G401.6 (cell line): ENCODE data around the gene MLANA.
"Not testable (repeated sequence)": the region's sequence is repeated elsewhere in the genome, so short reads cannot be mapped to it uniquely, and the experiment has no call there.

Experiments
- FAIRE-seq: peaks from 2 replicates; lab custom pipeline; 2012; peaks lifted over from hg19 to GRCh38; lab: Jason Lieb, UNC

Gene MLANA

DNA sequence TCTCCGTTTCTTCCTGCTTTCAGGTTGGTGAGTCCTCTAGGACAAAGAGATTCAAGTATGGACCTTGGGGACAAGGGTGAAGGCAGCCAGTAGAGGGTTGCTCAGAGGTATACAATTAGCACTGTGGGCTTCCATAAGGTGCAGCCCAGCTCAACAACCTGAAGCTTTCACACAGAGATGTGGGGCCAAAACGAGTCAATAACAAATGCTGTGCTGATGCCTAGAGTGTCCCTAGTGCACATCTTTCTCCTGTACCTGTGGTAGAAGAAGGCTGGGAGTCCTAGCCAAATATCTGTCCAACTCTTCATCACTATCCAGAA is 20.7 kb upstream of the MLANA start:
- no peak for FAIRE-seq

DNA sequence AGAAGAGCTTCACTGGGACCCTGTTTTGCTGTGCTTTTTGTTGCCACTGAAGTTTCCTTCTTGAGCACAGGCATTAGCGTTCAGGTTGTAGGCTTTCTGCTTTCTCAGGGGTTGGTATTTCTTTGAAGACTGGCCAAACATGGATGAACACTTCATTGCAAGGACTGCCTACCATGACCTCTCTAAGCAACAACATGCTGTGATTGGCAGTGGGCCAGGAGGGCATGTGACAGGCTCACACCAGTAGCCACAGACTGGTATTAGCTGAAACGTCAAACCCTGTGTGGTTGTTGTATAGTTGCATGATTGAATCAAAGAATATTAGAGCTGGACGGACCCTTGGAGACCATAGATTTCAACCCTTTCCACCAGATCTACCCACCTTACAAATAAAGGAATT is 20.0 kb upstream of the MLANA start:
- FAIRE-seq: no peak

DNA sequence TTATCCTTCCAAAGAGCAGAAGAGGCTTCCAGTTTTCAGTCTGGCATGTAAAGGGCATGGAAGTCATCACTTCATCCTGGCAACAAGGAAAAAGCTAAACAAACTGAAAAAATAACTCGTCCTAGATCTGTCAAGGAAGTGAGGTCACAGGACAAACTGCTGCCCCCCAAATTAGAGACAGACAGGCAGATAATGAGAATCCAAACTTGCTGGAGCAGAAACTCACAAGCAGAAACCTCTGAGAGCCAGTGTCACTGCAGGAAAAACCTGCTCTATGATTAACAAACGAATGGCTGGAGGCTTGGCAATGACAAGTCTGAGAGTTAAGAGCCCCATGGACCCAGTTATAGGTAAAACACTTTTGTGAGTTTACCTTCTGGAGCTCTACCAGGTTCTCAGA is 18.9 kb upstream of the MLANA start:
- no peak for FAIRE-seq

DNA sequence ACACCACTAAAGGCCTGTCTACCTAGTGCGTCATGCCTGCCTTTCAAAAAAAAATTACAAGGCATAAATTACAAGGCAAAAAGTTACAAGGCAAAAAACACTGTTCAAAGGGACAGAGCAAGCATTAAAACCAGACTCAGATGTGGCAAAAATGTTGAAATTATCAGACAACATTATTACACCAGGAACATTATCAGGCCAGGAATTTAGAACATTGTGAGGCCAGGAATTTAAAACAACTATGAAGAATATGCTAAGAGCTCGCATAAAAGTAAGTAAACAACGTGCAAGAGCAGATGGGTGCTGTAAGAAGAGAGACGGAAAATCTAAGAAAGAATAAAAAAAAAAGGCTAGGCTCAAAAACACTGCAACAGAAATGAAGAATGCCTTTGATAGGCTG is 18.2 kb upstream of the MLANA start:
- no peak for FAIRE-seq

DNA sequence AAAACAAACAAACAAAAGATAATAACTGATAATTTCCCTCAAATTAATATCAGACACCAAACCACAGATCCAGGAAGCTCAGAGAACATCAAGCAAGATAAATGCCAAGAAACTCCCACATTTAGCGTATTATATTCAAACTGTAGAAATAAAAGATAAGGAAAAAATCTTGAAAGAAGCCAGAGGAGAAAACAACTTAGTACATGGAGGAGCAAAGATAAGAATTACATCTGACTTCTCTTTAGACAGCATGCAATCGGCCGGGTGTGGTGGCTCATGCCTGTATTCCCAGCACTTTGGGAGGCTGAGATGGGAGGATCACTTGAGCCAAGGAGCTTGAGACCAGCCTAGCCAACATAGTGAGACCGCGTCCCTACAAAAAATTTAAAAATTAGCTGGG is 17.2 kb upstream of the MLANA start:
- no peak for FAIRE-seq

DNA sequence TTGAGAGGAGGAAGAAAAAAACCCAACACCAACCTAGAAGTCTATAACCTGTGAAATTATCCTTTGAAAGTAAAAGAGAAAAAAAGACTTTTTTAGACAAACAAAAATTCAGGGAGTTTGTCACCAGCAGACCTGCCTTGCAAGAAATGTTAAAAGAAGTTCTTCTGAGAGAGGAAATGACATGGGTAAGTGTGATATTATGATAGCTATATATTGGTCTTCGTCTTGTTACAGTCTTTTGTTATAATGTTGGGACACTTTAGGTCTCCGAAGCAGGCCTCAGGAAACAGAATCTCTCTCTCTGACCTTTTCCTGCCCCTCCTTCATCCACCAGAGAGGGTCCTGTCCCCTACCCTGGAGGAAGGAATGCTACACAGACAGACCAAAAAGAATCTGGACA is 16.6 kb upstream of the MLANA start:
- FAIRE-seq: no peak

DNA sequence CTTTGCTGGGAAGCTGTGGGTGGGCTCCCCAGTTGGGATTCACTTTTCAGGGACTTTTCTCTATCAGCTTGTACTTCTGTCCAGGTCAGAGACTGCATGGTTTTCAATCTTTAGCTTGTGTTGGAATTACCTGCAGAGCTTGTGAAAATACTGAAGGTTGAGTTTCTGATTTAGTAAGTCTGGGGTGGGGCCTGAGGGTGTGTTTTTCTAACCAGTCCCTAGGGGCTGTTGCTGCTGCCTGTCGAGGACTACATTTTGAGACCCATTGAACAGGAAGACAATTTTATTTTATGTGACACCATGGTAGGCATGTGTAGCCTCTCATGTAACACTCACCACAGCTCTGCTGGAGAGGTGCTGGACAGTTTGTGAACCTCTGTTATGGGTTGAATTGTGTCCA is 14.7 kb upstream of the MLANA start:
- no peak for FAIRE-seq

DNA sequence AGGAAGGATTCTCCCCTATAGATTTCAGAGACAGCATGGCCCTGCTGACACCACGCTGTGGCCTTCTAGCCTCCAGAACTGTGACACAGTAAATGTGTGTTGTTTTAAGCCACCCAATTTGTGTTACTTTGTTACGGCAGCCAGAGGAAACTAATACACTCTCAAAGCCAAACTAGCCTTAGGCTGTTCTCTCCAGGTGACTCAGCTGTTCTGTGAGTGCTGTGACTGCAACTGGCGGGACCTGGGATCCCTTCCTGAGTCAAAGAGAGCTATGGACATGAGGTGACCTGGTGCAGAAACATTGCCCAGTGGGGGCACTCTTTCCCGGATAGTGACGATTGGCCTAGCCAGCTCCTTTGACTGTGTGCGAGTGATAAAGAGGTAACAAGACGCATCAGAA is 14.0 kb upstream of the MLANA start:
- FAIRE-seq: no peak

DNA sequence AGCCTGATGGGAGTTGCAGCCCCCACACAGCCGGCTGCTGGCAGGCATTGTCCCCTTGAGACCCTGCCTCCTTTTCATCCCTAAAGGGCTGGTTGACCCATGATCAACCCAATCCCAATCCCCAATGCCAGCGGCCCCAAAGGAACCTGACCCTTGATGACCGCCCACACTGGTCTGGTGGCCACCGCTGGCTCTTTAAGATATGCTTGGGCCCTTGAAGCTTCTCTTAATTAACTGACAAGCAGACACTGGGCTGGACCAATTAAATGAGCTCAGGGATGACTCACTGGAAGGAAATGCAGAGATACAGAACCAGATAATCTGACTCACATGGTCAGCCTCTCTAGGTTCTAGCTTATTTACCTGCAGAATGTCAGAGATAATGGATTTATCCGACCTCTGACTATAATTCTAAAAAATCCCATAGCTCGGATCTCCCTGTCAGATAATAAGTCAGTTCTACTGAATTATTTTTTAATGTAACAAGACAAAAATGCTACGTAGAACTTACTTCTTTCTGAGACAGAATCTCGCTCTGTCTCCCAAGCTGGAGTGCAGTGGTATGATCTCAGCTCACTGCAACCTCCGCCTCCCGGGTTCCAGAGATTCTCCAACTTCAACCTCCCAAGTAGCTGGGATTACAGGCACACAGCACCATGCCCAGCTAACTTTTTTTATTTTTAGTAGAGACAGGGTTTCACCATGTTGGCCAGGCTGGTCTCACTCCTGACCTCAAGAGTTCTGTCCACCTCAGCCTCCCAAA is 11.1 kb upstream of the MLANA start:
- FAIRE-seq: no peak

DNA sequence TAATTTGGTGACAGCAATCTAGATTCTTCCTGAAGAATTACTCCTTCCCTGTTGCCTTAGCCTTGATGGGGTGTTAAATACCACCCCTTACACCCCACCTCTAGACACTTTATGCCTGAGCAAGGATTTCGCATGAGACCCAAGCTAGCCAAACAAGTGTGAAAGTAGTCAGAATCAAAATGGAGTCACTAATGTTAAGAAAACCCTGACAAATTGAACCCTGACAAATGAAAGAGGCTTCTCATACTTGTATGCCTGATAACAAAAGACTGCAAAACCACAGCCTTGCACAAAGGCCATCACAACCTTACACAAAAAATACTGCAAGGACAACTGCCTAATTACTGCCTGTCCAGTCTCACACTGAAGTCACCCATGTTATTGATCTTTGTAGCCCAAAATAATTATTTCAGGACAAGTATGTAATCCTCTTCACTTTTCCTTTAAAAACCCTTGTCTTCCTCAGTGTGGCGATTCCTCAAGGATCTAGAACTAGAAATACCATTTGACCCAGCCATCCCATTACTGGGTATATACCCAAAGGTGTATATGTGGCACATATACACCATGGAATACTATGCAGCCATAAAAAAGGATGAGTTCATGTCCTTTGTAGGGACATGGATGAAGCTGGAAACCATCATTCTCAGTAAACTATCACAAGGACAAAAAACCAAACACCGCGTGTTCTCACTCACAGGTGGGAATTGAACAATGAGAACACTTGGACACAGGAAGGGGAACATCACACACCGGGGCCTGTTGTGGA is 8.3 kb upstream of the MLANA start:
- FAIRE-seq: not testable (repeated sequence)

DNA sequence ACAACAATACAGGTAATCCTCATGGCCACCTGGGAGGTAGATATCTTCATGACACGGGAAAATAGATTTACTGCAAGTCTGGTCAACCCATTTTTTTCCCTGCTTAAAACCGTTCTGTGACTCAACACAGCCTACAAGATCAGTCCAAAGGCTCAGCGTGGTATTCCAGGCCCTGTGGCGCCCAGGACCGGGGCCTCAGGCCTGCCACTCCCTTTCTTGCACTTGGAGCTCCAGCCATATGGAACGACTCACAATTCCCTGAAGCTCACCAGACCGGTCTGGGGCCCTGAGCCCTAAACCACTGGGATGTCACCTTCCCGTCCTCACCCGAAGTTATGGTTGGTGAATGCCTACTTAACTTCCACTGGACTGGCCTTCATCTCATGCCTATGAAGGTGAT is 6.5 kb upstream of the MLANA start:
- no peak for FAIRE-seq

DNA sequence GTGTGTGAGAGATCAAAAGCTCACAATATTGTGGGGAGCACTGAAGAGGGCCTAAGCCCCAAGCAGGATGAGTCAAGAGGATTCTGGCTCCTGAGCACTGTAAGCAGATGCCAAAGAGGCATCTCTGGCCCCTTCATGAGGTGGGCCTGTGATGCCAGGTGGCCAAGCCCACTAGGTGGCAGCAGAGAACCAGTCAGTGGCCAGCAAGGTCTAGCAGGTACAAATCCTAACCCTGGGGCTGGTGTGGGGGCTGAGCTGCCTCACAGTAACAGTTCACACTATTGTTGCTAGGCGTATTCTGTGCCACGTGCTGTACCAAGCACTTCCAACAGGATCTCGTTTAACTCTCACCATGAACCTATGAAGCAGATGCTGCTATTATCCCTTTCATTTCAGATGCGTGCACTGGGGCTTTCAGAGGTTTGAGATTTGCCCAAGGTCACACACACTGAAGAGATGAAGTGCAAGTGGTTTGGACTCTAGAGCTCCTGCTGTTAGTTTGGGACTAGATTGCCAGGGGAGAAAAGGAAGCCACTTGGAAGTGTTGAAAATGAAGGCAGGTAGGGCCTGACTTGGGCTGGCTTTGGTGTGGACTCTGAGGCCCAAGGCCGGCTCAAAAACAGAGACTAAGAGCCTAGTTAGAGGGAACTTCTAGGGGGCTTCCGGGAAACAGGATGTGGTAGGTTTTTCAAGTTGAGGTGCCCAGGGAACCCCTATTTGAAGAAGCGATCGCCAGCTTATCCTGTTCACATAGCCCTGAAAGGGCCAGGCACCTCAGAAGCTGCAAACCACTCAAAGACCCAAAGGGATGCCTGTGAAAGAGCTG is 4.4 kb upstream of the MLANA start:
- FAIRE-seq: no peak

DNA sequence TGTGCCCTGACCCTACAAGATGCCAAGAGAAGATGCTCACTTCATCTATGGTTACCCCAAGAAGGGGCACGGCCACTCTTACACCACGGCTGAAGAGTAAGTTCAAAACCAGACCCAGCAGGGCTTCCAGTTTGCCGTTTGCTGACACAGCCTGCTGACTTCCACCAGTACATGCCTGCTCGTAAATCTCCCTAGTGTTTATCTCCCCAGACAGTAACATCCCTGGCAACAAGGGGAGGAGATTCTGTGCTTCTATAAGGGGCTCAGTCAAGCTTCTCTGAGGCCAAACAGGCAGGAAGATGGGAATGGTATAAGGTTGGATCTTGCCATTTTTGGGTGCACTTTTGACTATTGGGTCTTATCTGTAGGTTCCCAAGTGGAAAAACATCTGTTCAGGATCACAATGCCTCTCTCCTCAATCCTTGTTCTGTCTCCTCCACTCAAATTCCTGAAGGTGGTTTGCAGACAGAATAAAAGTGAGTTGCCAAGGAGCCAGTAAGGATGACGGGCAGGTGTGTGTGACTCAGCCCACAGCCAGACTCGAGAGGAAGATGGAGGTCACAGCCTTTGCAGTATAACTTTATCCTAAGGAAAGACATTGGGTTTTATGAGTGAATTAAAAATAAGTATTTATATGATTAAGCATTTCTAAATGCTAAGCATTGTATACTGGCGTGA is 1.9 kb downstream of the MLANA start:
- no peak for FAIRE-seq

DNA sequence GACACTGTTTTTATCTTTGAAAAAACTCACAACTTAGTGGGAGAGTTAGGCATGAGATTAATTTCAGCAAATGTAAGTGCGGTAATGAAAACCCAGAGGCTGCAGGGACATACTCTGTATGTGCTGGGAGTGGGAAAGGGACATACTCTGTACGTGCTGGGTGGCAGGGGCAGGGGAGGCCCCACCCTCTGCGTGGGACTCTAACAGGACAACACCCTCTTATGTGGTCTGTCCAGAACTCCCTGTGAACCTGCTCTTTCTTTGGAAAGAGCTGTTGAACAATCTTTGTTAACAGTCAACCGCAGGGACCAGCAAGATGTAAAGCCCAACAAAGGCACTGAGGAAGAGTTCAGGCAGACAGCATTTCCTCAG is 2.4 kb downstream of the MLANA start:
- FAIRE-seq: no peak

DNA sequence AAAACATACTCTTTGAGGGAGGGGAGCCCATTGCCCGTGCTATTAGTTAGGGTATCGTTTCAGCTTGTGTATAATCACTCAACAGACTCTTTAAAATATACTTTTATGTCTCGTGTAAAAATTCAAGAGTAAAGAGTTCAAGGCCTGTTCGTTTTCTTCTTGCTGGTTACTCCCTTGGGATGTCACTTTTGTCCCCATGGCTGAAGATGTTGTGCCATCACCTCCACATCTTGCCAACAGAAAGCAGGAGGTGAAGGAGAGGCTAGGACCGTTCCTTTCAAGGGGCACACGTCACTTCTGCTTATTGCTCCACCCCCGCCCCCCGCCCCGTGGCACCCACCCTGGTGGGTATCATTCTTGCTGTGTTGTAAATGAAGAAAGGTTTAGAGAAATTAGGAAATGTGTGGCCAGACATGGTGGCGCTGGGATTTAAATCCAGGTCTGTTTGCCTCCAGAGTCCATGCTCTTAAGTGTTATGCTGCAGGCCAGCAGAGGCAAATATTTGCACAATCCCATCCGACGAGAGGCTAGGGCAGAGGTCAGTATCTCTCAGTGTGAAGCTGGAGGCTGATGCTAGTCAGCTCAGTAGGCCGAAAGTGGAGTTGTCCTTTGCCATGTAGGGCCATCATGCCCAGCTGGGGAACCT is 3.0 kb downstream of the MLANA start:
- FAIRE-seq: no peak

DNA sequence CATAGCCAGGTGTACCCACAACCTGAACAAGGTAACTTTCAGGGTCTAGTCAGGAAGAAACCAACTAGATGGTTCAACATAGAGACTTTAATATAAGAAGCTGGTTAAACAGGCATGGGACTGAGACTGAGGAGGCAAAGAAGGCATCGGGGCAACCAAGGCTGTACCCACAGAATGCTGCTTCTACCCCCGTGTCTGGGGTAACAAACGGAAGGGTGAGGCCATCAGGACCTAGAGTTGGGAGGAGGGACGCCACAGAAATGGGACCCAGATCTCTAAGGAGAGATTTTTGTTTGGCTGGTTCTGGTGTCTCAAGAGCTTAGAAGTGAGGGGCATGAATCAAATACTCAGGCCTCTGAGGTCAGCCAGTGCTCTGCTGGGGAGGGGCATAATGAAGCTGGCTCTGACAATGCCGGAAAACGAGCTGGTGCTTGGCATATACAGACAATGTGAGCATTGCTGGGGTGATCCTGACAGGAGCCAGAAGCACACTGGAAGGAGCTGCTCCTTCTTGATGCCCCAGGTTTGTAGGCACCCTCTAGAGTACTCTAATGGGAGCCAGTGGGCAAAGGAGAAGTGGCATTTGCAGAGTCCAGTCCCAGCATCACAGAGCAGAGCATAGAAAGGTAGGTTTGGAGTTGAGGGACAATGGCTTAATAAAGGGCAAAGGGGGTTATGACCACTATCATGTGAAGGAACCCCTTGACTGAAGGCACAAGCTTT is 3.7 kb downstream of the MLANA start:
- FAIRE-seq: no peak

DNA sequence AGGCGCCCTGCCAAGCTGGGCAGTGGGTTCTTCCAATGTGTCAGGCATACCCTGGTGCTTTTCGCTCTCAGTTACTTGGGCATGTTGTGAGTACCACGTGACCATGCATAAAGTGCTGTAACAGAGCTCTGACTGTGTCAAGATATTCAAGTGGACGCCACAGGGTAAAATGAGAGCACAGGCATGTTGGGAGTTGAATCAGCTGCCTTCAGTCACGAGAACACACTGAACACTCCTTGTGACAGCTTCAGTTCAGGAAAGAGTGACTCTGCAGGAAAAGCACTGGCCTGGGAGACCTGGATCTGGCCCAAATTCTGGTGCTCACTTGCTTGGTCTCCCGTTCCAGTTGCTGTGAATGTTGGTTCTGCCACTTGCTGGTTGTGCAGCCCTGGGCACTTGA is 5.1 kb downstream of the MLANA start:
- no peak for FAIRE-seq

DNA sequence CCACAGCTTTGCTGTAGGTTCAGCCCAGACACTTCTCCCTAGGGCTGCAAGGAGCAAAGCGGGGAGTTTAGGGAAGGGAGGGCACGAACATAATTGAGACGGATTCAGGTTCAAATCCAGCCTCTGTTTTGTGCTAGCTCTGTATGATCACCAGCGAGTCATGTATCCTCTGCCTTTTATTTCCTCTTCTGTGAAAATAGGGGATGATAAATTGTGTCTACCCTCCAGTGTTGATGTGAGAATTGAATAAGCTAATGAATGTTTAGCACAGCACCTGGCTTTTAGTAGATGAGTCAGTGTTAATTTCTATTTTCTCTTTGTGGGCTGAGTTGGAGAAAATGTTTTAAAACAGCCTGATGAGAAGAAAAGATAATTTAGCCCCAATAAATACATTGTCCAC is 6.2 kb downstream of the MLANA start:
- no peak for FAIRE-seq

DNA sequence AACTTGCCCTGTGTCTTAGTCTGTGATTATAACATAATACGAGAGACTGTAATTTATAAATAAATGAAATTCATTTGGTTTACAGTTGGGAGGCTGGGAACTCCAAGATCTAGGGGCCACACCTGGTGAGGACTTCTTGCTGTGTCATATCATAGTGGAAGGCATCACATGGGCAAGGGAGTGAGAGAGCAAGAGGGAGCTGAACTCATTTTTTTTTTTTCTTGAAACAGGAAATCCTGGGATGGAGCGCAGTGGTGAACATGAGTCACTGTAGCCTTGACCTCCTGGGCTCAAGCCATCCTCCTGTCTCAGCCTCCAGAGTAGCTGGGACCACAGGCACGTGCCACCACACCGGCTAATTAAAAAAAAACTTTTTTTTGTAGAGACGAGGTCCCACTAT is 7.2 kb downstream of the MLANA start:
- no peak for FAIRE-seq

DNA sequence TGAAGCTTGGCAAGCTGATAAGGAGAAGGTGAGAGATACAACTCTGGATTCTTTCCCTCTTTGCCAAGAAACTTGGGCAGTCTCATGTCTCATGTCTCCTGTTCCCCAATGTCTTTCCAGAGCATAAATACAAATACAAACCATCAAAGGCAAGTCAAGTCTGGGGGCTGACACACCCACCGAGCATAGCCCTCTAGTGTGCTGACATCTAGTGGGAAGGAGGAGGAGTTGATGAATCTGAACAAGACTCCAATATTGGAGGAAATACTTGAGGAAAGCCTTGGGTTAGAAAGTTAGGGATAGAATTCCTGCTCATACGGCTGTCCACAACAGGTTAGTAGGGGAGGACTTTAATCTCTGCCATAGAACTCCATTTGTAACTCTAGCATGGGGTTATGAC is 8.6 kb downstream of the MLANA start:
- FAIRE-seq: no peak

DNA sequence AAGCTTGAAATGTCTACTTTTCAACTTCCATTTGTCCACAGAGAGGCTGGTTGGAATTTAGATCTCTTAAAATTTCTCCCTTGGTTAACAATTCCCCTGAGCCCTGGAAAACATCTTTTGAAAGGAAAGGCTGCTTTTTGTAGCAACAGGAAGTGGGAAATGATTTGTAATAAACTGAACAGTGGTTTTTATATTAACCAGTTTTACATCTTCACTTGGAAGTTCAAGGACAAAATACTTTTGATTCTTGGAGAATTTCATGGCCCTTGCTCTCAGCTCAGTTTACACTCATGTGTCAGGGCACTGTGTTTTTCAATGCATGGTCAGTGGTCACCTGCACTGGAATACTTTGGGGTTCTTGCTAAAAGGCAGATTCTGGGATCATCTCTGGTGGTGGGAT is 9.9 kb downstream of the MLANA start:
- no peak for FAIRE-seq

DNA sequence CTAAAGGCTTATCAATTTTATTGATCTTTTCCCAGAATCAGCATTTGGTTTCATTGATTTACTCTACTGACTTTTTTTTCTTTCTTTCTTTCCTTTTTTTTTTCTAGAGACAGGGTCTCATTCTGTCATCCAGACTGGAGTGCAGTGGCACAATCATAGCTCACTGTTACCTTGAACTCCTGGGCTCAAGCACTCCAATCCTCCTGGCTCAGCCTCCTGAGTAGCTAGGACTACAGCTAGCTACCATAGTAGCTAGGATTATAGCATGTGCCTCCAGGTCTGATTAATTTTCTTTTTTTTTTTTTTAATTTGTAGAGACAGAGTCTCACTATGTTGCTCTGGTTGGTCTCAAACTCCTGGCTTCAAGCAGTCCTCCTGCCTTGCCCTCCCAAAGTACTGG is 11.7 kb downstream of the MLANA start:
- no peak for FAIRE-seq
